Measurements from ENCODE around the gene STIP1.

The STIP1 gene

DNA sequence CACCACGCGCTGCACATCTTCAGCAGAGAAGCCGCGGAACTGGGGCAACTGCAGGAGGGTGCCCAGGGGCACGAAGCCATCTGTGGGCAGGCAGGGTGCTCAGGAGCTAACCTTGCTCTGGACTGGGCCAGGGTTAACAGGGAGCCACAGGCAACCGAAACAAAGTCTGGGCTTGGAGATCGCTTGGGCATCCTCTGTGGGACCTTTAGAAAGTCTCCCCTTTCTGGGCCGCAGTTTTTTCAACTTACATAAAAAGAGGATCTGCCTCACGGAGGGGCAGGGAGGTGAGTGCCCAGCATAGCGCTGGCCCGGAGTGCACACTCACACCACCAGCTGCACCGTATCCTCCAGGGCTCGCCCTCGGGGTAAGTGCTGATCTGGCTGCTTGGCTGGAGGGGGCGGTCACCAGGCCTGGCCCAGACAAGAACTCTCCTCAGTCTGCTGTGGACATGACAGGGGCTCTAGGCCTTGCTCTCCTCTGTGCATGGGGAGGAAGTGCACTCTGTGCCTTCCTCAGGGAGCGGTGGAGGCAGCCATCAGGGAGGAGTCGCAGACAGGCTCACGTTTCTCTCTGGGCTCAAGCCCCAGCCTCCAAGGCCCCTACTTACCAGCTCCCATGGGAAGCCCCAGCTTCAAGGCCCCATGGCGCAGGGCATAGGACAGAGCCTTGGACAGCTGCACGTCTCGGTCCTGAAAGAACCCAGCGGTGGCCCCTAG is 39.1 kb downstream of the STIP1 start:
- no peak for DNase-seq

DNA sequence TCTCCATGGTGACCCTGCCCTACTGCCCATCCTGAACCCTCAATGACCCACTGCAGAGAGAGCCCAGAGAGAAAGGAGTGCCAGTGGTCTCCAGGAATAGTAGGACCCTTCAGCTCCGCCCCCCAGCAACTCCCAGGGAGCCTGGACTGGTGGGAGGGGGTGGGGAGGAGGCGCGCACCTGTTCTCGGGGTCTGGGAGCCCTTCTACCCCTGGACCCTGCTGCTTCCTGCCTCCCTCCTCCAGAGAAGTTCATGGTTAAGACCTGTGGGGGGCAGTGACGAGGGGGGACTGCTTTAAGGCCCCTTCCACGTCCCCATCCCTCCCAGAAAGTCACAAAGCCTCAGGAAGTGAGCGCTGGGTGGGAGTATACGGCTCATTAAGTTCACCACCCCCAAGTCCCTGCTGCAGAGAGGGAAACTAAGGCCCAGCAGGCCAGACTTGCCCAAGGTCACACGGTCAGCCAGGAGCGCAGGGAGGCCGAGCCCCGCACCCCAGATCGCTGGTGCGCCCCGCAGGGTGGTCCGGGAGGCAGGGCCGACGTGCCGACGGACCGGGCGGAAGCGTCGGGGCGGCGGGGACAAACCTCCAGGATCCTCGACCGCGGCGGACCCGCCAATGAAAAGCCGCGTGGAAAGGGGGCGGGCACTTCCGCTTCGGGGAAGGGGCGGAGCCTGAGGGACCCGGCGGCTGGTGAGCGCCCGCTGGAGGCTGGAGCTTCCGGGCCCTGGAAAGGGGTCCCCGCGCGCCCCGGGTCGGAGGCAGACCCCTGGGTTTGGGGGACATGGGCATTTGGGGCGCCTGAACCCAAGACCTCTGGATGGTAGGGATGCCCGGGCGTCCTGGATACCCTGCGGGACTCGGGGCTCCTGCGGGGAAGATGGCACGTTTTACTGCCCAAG is 39.9 kb downstream of the STIP1 start, which contains the start of the genes NUDT22 and TRPT1:
Gene NUDT22 (plus strand): TSS at position 667 of the 899 bp plus-strand sequence. CDS start 379 bp downstream, outside the sequence.
Gene TRPT1 (minus strand): TSS at position 579 of the 899 bp plus-strand sequence. CDS start 326 bp downstream, at position 253.
- peak; percentile 97 for DNase-seq

DNA sequence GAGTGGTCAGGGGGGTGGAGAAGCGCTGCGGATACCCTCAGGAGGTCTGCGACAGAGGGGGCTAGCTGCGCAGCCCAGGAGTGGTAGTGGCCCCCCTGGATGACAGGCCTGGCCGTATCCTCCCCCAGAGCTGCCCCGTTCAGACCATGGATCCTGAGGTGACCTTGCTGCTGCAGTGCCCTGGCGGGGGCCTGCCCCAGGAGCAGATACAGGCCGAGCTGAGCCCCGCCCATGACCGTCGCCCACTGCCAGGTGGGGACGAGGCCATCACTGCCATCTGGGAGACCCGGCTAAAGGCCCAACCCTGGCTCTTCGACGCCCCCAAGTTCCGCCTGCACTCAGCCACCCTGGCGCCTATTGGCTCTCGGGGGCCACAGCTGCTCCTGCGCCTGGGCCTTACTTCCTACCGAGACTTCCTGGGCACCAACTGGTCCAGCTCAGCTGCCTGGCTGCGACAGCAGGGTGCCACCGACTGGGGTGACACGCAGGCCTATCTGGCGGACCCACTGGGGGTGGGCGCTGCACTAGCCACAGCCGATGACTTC is 40.6 kb downstream of the STIP1 start:
- peak; percentile 87 for DNase-seq

DNA sequence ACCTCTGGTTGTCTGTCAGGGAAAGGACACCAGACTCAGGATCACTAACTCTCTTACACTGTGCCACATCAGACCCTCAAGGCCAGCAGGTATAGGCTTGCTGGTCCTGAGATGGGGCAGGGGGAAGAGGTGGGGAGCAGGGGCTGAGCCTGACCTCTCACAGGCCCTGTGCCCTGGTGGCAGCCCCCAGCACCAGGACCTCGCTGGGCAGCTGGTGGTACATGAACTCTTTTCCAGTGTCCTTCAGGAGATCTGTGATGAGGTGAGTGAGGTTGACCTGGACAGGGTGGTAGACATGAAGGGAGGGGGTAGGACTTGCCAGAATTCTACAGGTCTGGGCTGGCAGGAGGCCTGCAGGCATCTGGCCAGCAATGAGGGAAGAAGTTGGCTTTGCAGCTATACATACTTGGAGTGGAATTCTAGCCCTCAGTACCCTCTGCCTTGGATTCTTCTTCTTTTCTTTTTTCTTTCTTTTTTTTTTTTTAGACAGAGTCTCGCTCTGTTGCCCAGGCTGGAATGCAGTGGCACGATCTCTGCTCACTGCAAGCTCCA is 41.5 kb downstream of the STIP1 start:
- peak; percentile 48 for DNase-seq

DNA sequence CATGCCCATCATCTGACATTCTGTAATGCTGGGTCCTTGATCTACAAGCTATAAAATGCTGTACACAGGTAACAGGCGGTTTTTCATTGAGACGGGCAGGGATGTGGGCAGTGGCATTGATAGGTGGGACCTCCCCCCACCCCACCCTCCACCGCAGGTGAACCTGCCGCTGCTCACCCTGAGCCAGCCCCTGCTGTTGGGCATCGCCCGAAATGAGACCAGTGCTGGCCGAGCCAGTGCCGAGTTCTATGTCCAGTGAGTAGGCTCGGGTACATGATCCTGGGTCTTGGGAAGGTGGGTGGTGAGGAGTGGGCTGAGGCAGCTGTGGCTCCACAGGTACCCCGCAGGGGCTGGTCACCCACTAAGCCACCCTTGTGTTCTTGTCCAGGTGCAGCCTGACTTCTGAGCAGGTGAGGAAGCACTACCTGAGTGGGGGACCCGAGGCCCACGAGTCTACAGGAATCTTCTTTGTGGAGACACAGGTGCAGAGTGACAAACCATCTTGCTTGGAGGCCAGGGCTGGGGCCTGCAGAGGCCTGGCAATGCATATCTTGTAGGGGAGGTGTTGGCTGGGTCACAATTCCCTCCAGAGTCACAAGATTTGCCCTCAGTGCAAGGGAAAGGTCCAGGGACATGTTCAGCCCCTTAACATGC is 43.2 kb downstream of the STIP1 start:
- DNase-seq, result no peak

DNA sequence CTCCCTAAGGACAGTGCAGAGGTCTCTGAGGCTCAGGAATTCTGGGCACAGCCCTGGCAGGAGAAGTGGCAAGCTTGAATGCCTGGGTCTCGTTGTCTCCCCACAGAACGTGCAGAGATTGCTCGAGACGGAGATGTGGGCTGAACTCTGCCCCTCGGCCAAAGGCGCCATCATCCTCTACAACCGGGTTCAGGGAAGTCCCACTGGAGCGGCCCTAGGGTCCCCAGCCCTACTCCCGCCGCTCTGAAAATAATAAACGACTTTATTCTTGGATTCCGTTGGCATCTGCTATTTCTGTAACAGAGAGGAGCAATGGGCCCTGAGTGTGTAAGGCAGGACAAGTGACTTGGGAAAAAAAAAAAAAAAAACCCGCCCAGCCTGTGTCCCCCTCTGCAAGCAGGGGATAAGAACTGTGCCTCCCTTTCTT is 43.8 kb downstream of the STIP1 start:
- no peak for DNase-seq

DNA sequence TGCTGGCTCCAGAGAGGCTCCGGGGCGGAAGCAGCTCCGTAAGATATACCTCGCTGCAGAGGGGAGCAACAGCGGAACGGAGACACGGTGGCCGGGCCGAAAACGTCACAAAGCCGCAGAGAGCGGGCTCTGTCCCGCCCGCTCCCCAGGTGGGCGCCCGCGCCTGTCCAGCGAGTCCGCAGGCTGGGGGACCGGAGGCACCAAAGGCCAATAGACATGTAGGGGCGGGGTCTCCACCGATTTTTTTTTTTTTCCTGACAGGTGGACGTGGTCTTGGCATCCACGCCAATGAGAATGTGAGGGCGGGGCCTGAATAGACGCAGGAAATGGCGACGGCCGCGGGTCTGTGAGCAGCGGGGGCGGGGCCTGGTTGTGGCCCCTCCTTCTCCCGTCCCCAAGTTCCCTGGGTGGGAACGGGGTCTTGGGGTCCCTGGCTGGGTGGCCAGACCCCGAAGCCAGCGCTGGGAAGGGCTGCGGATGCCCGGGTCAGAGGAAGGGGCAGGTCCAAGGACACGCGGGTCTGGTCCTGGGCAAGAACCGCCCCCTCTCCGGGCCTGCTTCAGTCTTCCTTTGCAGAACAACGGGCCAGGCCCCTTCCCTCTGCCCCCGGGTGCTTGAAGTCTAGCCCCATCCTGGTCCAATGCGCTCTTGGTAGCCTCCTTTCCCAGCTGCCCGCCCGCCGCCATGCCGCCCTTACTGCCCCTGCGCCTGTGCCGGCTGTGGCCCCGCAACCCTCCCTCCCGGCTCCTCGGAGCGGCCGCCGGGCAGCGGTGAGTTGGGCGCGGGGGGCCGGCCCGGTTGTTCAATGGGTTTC is 44.4 kb downstream of the STIP1 start, which contains the start of gene DNAJC4:
Gene DNAJC4 (plus strand): TSS at position 378 of the 814 bp plus-strand sequence. CDS start 307 bp downstream, at position 685.
- peak; percentile 98 for DNase-seq

DNA sequence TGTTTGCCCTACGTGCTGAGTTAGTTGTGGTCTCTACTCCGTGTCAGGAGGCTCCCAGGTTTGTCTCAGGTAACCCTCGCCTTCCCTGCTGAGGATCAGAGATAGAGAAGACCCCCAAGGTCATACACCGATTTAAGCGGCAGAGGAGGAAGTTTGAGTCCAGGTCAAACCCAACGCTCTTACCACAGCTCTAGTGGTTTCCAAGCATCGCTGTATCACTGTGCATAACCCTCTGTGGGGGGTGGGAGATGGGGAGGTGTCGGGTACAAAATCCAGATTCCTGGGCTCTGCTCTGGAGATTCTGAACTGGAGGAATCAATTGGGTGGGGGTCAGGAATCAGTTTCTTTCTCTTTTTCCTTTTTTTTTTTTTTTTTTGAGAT is 45.0 kb downstream of the STIP1 start:
- peak; percentile 45 for DNase-seq

DNA sequence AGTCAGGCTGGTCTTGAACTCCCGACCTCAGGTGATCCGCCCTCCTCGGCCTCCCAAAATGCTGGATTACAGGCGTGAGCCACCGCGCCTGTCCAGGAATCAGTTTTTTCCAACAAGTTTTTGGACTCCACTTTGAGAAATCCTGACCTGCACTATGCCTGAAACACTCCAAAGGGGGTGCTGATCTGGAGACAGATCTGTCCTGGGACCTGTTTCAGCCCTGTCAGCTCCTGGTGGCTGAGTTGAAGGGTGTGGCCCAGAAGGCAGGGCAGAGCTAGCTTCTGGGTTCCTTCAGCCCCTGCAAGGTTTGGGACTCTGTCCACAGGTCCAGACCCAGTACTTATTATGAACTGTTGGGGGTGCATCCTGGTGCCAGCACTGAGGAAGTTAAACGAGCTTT is 45.6 kb downstream of the STIP1 start:
- DNase-seq, result peak; percentile 39

DNA sequence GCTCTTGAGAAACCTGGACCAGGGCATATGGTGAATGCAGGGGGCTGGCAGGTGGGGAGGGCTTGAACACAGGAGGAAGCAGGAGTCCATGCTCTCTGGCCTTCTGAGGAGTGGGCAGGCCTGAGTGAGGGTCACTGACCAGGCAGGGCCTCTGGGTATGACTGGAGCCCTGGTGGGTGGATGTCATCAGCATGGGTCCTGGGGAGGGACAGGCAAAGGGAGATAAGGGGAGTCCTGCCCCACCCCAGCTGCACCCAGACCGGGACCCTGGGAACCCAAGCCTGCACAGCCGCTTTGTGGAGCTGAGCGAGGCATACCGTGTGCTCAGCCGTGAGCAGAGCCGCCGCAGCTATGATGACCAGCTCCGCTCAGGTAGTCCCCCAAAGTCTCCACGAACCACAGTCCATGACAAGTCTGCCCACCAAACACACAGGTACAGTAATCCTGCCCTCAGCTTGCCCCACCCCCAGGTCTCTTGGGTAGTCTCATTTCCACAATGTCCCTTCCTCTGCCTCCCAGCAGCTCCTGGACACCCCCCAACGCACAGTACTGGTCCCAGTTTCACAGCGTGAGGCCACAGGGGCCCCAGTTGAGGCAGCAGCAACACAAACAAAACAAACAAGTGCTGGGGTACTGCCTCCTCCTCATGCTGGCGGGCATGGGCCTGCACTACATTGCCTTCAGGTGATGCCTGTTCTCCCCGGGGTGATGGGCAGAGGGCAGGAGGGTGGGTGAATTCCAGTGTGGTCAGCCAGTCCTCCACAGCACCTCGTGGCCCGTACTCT is 46.4 kb downstream of the STIP1 start:
- no peak for DNase-seq

DNA sequence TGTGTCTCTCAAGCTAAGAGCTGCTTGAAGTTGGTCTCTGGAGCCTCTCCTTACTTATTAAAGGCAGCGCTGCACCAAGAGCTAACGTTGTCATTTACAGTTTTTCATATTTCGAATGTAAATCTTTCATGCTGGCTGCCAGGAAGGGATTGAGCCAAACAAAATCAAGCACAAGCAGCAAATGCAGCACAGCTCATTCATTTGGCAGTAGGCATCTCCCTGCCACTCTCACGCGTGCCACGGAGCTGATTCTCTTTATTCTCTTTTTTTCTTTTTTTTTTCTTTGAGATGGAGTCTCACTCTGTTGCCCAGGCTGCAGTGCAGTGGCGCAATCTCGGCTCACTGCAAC is 47.0 kb downstream of the STIP1 start:
- no peak for DNase-seq

DNA sequence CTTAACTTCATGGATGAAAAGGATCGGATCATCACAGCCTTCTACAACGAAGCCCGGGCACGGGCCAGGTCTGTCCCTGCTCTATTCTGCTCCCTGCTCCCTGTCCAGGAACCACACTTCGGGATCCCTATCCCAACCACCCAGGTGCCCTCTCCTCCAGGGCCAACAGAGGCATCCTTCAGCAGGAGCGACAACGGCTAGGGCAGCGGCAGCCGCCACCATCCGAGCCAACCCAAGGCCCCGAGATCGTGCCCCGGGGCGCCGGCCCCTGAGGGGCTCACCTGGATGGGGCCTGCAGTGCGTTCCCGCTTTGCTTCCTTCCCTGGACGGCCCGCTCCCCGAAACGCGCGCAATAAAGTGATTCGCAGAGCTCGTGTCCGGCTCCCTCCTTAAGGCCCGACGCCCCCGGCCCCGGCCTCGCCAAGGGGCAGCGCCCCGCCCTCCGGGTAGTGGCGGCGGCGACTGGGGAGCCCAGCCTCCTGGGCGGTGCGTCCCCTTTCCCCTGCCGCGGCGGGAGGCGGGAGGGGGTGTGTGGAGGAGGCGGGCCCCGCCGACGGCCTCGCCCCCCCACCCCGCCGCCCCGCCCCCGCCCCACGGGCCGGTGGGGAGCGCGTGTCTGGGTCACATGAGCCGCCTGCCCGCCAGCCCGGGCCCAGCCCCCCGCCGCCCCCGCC is 48.1 kb downstream of the STIP1 start, which contains the start of gene VEGFB:
Gene VEGFB (plus strand): TSS at position 672 of the 674 bp plus-strand sequence. CDS start 250 bp downstream, outside the sequence.
- peak; percentile 89 for DNase-seq

DNA sequence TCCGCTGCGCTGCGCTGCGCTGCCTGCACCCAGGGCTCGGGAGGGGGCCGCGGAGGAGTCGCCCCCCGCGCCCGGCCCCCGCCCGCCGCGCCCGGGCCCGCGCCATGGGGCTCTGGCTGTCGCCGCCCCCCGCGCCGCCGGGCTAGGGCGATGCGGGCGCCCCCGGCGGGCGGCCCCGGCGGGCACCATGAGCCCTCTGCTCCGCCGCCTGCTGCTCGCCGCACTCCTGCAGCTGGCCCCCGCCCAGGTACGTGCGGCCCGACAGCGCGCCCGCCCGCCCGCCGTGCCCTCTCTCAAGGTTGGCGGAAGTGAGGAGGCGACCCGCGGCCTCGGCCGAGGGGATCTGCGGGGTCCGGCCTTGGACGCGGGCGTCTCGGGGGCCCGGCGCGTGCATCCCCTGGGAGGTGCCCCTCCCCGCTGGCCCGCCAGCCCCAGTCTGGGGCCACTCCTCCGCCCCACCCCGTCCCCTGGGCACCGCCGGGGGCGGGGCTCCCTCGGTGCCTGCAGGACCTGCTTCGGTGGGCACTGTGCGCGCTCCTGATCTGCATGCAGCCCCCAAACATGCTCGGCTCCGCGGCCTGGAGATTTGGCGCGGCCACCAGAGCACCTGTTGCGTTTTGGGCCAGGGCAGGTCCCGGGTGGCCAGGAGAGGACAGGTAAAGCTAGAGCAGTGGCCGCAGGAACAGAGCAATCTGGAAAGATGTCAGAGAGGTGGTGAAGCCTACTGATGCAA is 48.8 kb downstream of the STIP1 start:
- DNase-seq, result peak; percentile 83

DNA sequence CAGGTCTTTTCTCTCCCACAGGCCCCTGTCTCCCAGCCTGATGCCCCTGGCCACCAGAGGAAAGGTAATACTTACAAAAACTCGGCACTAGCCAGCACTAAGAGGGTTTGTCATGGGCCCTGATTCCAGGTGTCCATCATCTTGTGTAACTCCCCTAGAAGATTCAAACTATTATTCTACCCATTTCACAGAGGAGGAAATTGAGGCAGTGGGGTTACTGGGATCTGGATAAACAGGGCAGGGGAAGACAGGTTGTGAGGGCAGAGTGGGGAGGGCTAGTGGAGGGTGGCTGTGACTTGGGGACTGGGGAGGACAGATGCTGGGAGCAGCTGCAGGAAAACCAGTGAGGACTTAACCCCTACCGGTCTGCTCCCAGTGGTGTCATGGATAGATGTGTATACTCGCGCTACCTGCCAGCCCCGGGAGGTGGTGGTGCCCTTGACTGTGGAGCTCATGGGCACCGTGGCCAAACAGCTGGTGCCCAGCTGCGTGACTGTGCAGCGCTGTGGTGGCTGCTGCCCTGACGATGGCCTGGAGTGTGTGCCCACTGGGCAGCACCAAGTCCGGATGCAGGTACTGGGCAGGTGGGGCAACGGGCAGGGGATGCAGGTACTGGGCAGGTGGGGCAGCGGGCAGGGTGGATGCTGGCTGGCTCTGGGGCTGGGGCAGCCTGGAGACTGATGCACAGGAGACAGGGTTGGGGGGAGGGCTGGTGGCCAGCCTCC is 49.6 kb downstream of the STIP1 start:
- no peak for DNase-seq

DNA sequence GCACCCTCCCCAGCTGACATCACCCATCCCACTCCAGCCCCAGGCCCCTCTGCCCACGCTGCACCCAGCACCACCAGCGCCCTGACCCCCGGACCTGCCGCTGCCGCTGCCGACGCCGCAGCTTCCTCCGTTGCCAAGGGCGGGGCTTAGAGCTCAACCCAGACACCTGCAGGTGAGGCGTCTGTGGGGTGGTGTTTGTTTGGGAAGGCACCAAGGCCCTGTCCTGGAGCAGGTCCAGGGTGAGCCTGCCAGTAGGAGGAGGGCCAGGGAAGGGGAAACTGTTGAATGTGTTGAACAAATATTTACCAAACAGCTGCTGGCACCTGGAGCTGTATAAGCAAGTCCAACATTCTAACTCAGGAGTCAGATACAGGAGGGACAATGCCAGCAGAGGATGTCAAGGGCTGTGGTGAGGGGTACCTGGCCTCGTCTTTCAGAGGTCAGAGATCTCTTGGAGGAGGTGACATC is 51.5 kb downstream of the STIP1 start:
- DNase-seq, result peak; percentile 96

DNA sequence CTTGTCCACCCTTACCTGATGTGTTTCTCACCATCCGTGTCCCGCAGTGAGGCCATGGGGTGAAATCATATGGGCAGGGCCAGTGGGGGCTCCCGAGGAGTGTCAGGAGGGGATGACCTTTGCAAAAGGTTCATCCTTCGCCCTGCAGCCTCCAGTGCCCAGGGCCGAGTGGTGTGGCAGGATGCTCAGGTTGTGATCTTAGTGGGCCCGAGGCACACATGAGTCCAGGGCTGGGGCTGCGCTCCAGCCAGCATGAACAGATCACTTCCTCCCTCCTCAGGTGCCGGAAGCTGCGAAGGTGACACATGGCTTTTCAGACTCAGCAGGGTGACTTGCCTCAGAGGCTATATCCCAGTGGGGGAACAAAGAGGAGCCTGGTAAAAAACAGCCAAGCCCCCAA is 52.1 kb downstream of the STIP1 start:
- DNase-seq, result peak; percentile 72

DNA sequence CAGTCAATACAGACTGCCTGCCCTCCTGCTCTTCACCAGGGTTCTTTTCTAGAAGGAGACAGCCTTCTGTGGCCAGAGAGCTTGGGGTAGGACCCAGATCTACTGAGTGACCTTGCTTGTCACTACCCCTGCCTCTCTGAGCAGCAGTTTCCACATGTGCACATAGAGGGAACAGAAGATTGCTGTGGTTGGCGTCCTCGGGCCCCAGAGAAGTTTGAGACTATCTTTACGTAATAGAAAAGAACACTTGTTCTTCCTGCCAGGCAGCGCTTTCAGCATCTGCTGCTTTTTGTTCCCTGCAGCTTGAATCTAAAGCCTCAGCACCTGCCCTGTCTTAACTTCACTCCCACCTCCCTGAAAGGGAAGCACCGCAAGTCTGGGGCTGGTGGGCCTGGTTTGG is 53.0 kb downstream of the STIP1 start:
- DNase-seq, result peak; percentile 78

DNA sequence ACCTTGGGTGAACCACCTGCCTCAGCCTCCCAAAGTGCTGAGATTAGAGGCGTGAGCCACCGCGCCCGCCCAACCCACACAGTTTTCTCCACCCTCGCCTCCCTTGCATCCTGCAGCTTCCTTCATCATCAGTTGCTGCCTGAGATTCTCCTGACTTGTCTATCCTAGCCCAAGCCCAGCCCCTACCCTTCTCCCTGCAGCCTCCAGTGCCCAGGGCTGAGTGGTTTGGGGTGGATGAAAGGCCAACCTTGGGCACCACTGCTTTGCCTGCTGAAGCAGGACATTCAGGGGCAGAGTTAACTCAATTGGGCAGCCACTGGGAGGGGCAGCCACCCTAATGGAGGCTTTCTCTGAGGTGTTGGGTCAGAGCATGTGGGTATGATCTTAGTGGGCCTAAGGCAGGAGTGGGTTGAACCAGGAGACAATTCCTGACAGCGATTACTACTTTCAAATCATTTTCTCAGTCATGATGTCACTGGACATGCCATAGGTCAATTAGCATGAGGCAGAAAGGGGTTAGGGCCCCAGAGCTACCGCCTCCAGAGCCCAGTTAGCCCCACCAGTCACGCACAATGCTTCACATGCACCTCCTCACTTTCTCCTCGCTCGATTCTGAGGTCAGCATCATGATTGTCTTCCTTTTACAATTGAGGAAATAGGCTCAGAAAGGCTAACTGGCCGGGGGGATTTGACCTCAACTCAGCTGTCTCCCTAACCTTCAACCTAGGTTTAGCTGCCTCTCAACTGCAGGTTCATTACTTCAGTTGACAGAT is 53.9 kb downstream of the STIP1 start:
- no peak for DNase-seq

All from RPMI8226 (cell line).